ENCODE data around the gene CYB5R3. TPM values are rescaled to one million over a fixed set of nuclear protein-coding genes. Genes with fewer than 3 reads are reported as not detected.

Gene CYB5R3
- total RNA-seq (10 to 100 TPM; 34.3 to 70.6 (median 42.3) TPM), polyA plus RNA-seq (10 to 100 TPM; 38.8 to 74.1 TPM), total RNA-seq (38.0 reads per million, percentile 65 among the genes with 10 or more reads in this experiment)

- ATAC-seq (peak; percentile 89), DNase-seq (peak; percentile 59 to 84 (median 76))
- peaks cover 11 to 16% of the 10 kb centered on the region in 2 donors for H3K4me1 ChIP-seq (ENCODE audit: control insufficient read depth in 2 of 2, insufficient read depth in 2 of 2, low read length in 2 of 2)
- peaks cover 7 to 38% (median 28%) of the 10 kb centered on the region in 7 donors for H3K4me1 Mint-ChIP-seq
- ChIA-PET CTCF (interaction anchor here (1.2 to 1.5 kb wide), 2 partner anchors 14 to 28 kb away, joined by 3 to 5 read pairs; no protein-coding TSS in a partner anchor), POLR2A (interaction anchor here (0.6 to 3.5 kb wide), 8 partner anchors 10 to 651 kb away, joined by 3 to 19 read pairs (median 4); partner anchors contain the start of genes POLDIP3 and WBP2NL)
- no peaks in the 10 kb centered on the region for H3K27me3 ChIP-seq (ENCODE audit: control insufficient read depth in 2 of 2, insufficient read depth in 2 of 2, low read length in 2 of 2)
- H3K27me3 Mint-ChIP-seq: peaks cover 0 to 2% (median 0%) of the 10 kb centered on the region in 5 donors
- H3K4me3 ChIP-seq (ENCODE audit: low read length): peak within 1 kb of the TSS; percentile 77
- H3K27ac Mint-ChIP-seq: peak within 1 kb of the TSS; percentile 91 to 100 (median 98)
- peaks cover 0 to 4% (median 0%) of the 10 kb centered on the region in 3 experiments for H3K36me3 ChIP-seq (ENCODE audit: control insufficient read depth in 2 of 3, insufficient read depth in 3 of 3, low read length in 3 of 3)
- peak within 1 kb of the TSS; percentile 91 to 100 (median 98) for H3K4me3 Mint-ChIP-seq
- intact Hi-C loops (cut with micrococcal nuclease): loop anchor here (1.0 to 5.0 kb wide), 6 partner anchors 13 to 538 kb away; partner anchors contain the start of genes POLDIP3 (in 1 of the 2) and TTLL12 (in 1 of the 2)
- peaks cover 0 to 4% (median 0%) of the 10 kb centered on the region in 11 donors for H3K9me3 Mint-ChIP-seq
- peaks cover 0 to 1% (median 0%) of the 10 kb centered on the region in 5 donors for H3K36me3 Mint-ChIP-seq
- no peaks in the 10 kb centered on the region for H3K9me3 ChIP-seq (ENCODE audit: control insufficient read depth in 2 of 3, low read length in 3 of 3)
- peak within 1 kb of the TSS; percentile 84 for H3K27ac ChIP-seq (ENCODE audit: low read depth, low read length)
Measured at GRCh38 chr22:42649246-42650099, at the start of gene CYB5R3. TSS of gene CYB5R3 (minus strand) at chr22:42649392. CDS start at chr22:42649315, 77 bp downstream.

GRCh38 chr22:42697542-42698013 is 48.4 kb upstream of the CYB5R3 start:
- no peak overlapping the region for H3K4me3 Mint-ChIP-seq
- Histone ChIP-seq H3K27me3 (ENCODE audit: control insufficient read depth in 2 of 2, insufficient read depth in 2 of 2, low read length in 2 of 2) (no peaks in the 10 kb centered on the region), H3K4me1 (ENCODE audit: control insufficient read depth in 2 of 2, insufficient read depth in 2 of 2, low read length in 2 of 2) (no peaks in the 10 kb centered on the region), H3K36me3 (ENCODE audit: control insufficient read depth in 2 of 3, insufficient read depth in 3 of 3, low read length in 3 of 3) (no peaks in the 10 kb centered on the region), H3K9me3 (ENCODE audit: control insufficient read depth in 2 of 3, low read length in 3 of 3) (no peaks in the 10 kb centered on the region), H3K27ac (ENCODE audit: low read depth, low read length) (no peak overlapping the region), H3K4me3 (ENCODE audit: low read length) (no peak overlapping the region)
- no peaks in the 10 kb centered on the region for H3K36me3 Mint-ChIP-seq
- H3K27ac Mint-ChIP-seq: no peak overlapping the region
- CTCF ChIA-PET: no interaction called here
- H3K27me3 Mint-ChIP-seq: peaks cover 0 to 5% (median 0%) of the 10 kb centered on the region in 5 donors
- no peak for ATAC-seq
- POLR2A ChIA-PET: no interaction called here
- no peaks in the 10 kb centered on the region for H3K4me1 Mint-ChIP-seq
- H3K9me3 Mint-ChIP-seq: no peaks in the 10 kb centered on the region
- no peak for DNase-seq
- intact Hi-C loops (cut with micrococcal nuclease): no loop called here

- H3K36me3 ChIP-seq (ENCODE audit: control insufficient read depth in 2 of 3, insufficient read depth in 3 of 3, low read length in 3 of 3): no peaks in the 10 kb centered on the region
- DNase-seq (no peak), ATAC-seq (no peak)
- intact Hi-C loops (cut with micrococcal nuclease): no loop called here
- no peak overlapping the region for H3K27ac ChIP-seq (ENCODE audit: low read depth, low read length)
- H3K9me3 ChIP-seq (ENCODE audit: control insufficient read depth in 2 of 3, low read length in 3 of 3): no peaks in the 10 kb centered on the region
- CTCF ChIA-PET: no interaction called here
- POLR2A ChIA-PET: no interaction called here
- H3K4me3 ChIP-seq (ENCODE audit: low read length): no peak overlapping the region
- H3K27ac Mint-ChIP-seq: no peak overlapping the region
- H3K4me3 Mint-ChIP-seq: no peak overlapping the region
- no peaks in the 10 kb centered on the region for H3K36me3 Mint-ChIP-seq
- no peaks in the 10 kb centered on the region for H3K4me1 ChIP-seq (ENCODE audit: control insufficient read depth in 2 of 2, insufficient read depth in 2 of 2, low read length in 2 of 2)
- H3K9me3 Mint-ChIP-seq: no peaks in the 10 kb centered on the region
- no peaks in the 10 kb centered on the region for H3K27me3 Mint-ChIP-seq
- H3K27me3 ChIP-seq (ENCODE audit: control insufficient read depth in 2 of 2, insufficient read depth in 2 of 2, low read length in 2 of 2): no peaks in the 10 kb centered on the region
- peaks cover 0 to 6% (median 0%) of the 10 kb centered on the region in 7 donors for H3K4me1 Mint-ChIP-seq
Measured at GRCh38 chr22:42696331-42696967, 47.3 kb upstream of the CYB5R3 start.

GRCh38 chr22:42695294-42695693 is 46.1 kb upstream of the CYB5R3 start:
- Mint-ChIP-seq H3K4me1 (peaks cover 0 to 6% (median 0%) of the 10 kb centered on the region in 7 donors), H3K9me3 (peaks cover 0 to 2% (median 0%) of the 10 kb centered on the region in 11 donors), H3K4me3 (no peak overlapping the region), H3K36me3 (no peaks in the 10 kb centered on the region), H3K27ac (no peak overlapping the region), H3K27me3 (no peaks in the 10 kb centered on the region)
- ChIA-PET POLR2A (no interaction called here), CTCF (no interaction called here)
- no peaks in the 10 kb centered on the region for H3K36me3 ChIP-seq (ENCODE audit: control insufficient read depth in 2 of 3, insufficient read depth in 3 of 3, low read length in 3 of 3)
- no peaks in the 10 kb centered on the region for H3K4me1 ChIP-seq (ENCODE audit: control insufficient read depth in 2 of 2, insufficient read depth in 2 of 2, low read length in 2 of 2)
- ATAC-seq (no peak), DNase-seq (no peak)
- H3K9me3 ChIP-seq (ENCODE audit: control insufficient read depth in 2 of 3, low read length in 3 of 3): no peaks in the 10 kb centered on the region
- H3K27ac ChIP-seq (ENCODE audit: low read depth, low read length): no peak overlapping the region
- H3K27me3 ChIP-seq (ENCODE audit: control insufficient read depth in 2 of 2, insufficient read depth in 2 of 2, low read length in 2 of 2): no peaks in the 10 kb centered on the region
- intact Hi-C loops (cut with micrococcal nuclease): no loop called here
- H3K4me3 ChIP-seq (ENCODE audit: low read length): no peak overlapping the region

GRCh38 chr22:42693763-42694683 is 44.8 kb upstream of the CYB5R3 start:
- Mint-ChIP-seq H3K9me3 (peaks cover 0 to 2% (median 0%) of the 10 kb centered on the region in 11 donors), H3K36me3 (no peaks in the 10 kb centered on the region), H3K4me3 (no peak overlapping the region), H3K4me1 (peaks cover 0 to 6% (median 0%) of the 10 kb centered on the region in 7 donors), H3K27ac (no peak overlapping the region), H3K27me3 (no peaks in the 10 kb centered on the region)
- H3K36me3 ChIP-seq (ENCODE audit: control insufficient read depth in 2 of 3, insufficient read depth in 3 of 3, low read length in 3 of 3): no peaks in the 10 kb centered on the region
- CTCF ChIA-PET: no interaction called here
- DNase-seq (no peak), ATAC-seq (no peak)
- no peak overlapping the region for H3K4me3 ChIP-seq (ENCODE audit: low read length)
- H3K9me3 ChIP-seq (ENCODE audit: control insufficient read depth in 2 of 3, low read length in 3 of 3): no peaks in the 10 kb centered on the region
- H3K4me1 ChIP-seq (ENCODE audit: control insufficient read depth in 2 of 2, insufficient read depth in 2 of 2, low read length in 2 of 2): no peaks in the 10 kb centered on the region
- H3K27ac ChIP-seq (ENCODE audit: low read depth, low read length): no peak overlapping the region
- intact Hi-C loops (cut with micrococcal nuclease): no loop called here
- POLR2A ChIA-PET: no interaction called here
- H3K27me3 ChIP-seq (ENCODE audit: control insufficient read depth in 2 of 2, insufficient read depth in 2 of 2, low read length in 2 of 2): no peaks in the 10 kb centered on the region

Data from naive thymus-derived CD4-positive, alpha-beta T cell (primary cell).